Rectal smooth muscle tissue (tissue), 1 donor: ENCODE results near the gene RIC1.
"Not testable (repeated sequence)": the region's sequence is repeated elsewhere in the genome, so short reads cannot be mapped to it uniquely, and the experiment has no call there.

ENCODE experiments used
- H3K27ac ChIP-seq: one replicate; pipeline ENCODE4 v1.7.0; 2013; ENCODE audit warnings: low read depth, low read length, inconsistent platforms
- H3K27me3 ChIP-seq: one replicate; pipeline ENCODE4 v1.7.0; 2013; ENCODE audit warnings: low read length; ENCODE audit not compliant: control insufficient read depth, insufficient read depth
- H3K36me3 ChIP-seq: one replicate; pipeline ENCODE4 v1.7.0; 2013; ENCODE audit warnings: low read length; ENCODE audit not compliant: control insufficient read depth, insufficient read depth
- H3K4me1 ChIP-seq: one replicate; pipeline ENCODE4 v1.7.0; 2013; ENCODE audit warnings: low read length; ENCODE audit not compliant: control insufficient read depth, insufficient read depth
- H3K4me3 ChIP-seq: one replicate; pipeline ENCODE4 v1.7.0; 2013; ENCODE audit warnings: low read length
- H3K9ac ChIP-seq: one replicate; pipeline ENCODE4 v1.7.0; 2013; ENCODE audit warnings: low read length

Gene RIC1

GRCh38 chr9:5787220-5787619 is 158.3 kb downstream of the RIC1 start:
- H3K36me3 ChIP-seq = peaks cover 14% of the 10 kb centered on the region
- H3K9ac ChIP-seq = no peak overlapping the region
- no peaks in the 10 kb centered on the region for H3K4me1 ChIP-seq
- no peak overlapping the region for H3K27ac ChIP-seq
- no peaks in the 10 kb centered on the region for H3K27me3 ChIP-seq
- H3K4me3 ChIP-seq = no peak overlapping the region

GRCh38 chr9:5787759-5788302 is 158.9 kb downstream of the RIC1 start:
- Histone ChIP-seq H3K36me3 (peaks cover 14% of the 10 kb centered on the region), H3K9ac (no peak overlapping the region), H3K27ac (no peak overlapping the region)

GRCh38 chr9:5789489-5789888 is 160.6 kb downstream of the RIC1 start:
- H3K4me3 ChIP-seq = no peak overlapping the region
- H3K27me3 ChIP-seq = no peaks in the 10 kb centered on the region
- H3K4me1 ChIP-seq = no peaks in the 10 kb centered on the region
- H3K9ac ChIP-seq = no peak overlapping the region
- peaks cover 14% of the 10 kb centered on the region for H3K36me3 ChIP-seq
- no peak overlapping the region for H3K27ac ChIP-seq

More at GRCh38 chr9:5787759-5788302, 158.9 kb downstream of the RIC1 start:
- Histone ChIP-seq H3K4me1 (no peaks in the 10 kb centered on the region), H3K4me3 (no peak overlapping the region), H3K27me3 (no peaks in the 10 kb centered on the region)

- H3K9ac ChIP-seq = no peak overlapping the region
- H3K4me3 ChIP-seq = no peak overlapping the region
- H3K27me3 ChIP-seq = no peaks in the 10 kb centered on the region
- no peaks in the 10 kb centered on the region for H3K4me1 ChIP-seq
- H3K36me3 ChIP-seq = peaks cover 14% of the 10 kb centered on the region
- H3K27ac ChIP-seq = no peak overlapping the region
These were observed 162.0 kb downstream of the RIC1 start for GRCh38 chr9:5790923-5791322.

GRCh38 chr9:5791870-5792269 is 163.0 kb downstream of the RIC1 start:
- Histone ChIP-seq H3K27ac (no peak overlapping the region), H3K27me3 (no peaks in the 10 kb centered on the region), H3K9ac (no peak overlapping the region), H3K36me3 (peaks cover 8% of the 10 kb centered on the region), H3K4me3 (no peak overlapping the region), H3K4me1 (no peaks in the 10 kb centered on the region)

- no peaks in the 10 kb centered on the region for H3K4me1 ChIP-seq
- H3K9ac ChIP-seq = no peak overlapping the region
- H3K27me3 ChIP-seq = no peaks in the 10 kb centered on the region
- H3K36me3 ChIP-seq = peaks cover 3% of the 10 kb centered on the region
- H3K27ac ChIP-seq = no peak overlapping the region
- no peak overlapping the region for H3K4me3 ChIP-seq
These were observed 164.9 kb downstream of the RIC1 start for GRCh38 chr9:5793812-5794211.

GRCh38 chr9:5796298-5796697 is 167.4 kb downstream of the RIC1 start:
- H3K4me1 ChIP-seq = no peaks in the 10 kb centered on the region
- no peak overlapping the region for H3K27ac ChIP-seq
- H3K9ac ChIP-seq = no peak overlapping the region
- peaks cover 3% of the 10 kb centered on the region for H3K36me3 ChIP-seq
- H3K4me3 ChIP-seq = no peak overlapping the region
- no peaks in the 10 kb centered on the region for H3K27me3 ChIP-seq

GRCh38 chr9:5798581-5798980 is 169.7 kb downstream of the RIC1 start:
- Histone ChIP-seq H3K9ac (no peak overlapping the region), H3K4me1 (no peaks in the 10 kb centered on the region), H3K4me3 (no peak overlapping the region), H3K27me3 (no peaks in the 10 kb centered on the region), H3K36me3 (no peaks in the 10 kb centered on the region), H3K27ac (no peak overlapping the region)

GRCh38 chr9:5799314-5799713 is 170.4 kb downstream of the RIC1 start:
- peak overlapping the region; percentile 45 for H3K4me3 ChIP-seq
- H3K27ac ChIP-seq = no peak overlapping the region
- no peaks in the 10 kb centered on the region for H3K36me3 ChIP-seq
- H3K27me3 ChIP-seq = no peaks in the 10 kb centered on the region
- H3K4me1 ChIP-seq = no peaks in the 10 kb centered on the region
- H3K9ac ChIP-seq = no peak overlapping the region

- H3K27me3 ChIP-seq, H3K4me3 ChIP-seq, H3K4me1 ChIP-seq, H3K36me3 ChIP-seq, H3K27ac ChIP-seq, H3K9ac ChIP-seq: not testable (repeated sequence)
These were observed 171.5 kb downstream of the RIC1 start for GRCh38 chr9:5800378-5800777.

- Histone ChIP-seq H3K27ac (no peak overlapping the region), H3K27me3 (no peaks in the 10 kb centered on the region), H3K4me3 (no peak overlapping the region), H3K36me3 (no peaks in the 10 kb centered on the region), H3K9ac (no peak overlapping the region), H3K4me1 (no peaks in the 10 kb centered on the region)
These were observed 172.2 kb downstream of the RIC1 start for GRCh38 chr9:5800969-5801738.

GRCh38 chr9:5801739-5802113 is 172.8 kb downstream of the RIC1 start:
- Histone ChIP-seq H3K27me3 (no peaks in the 10 kb centered on the region), H3K27ac (no peak overlapping the region), H3K4me3 (no peak overlapping the region), H3K9ac (no peak overlapping the region), H3K36me3 (no peaks in the 10 kb centered on the region), H3K4me1 (no peaks in the 10 kb centered on the region)

GRCh38 chr9:5805478-5805877 is 176.6 kb downstream of the RIC1 start:
- no peak overlapping the region for H3K27ac ChIP-seq
- peaks cover 3% of the 10 kb centered on the region for H3K36me3 ChIP-seq
- H3K4me1 ChIP-seq = no peaks in the 10 kb centered on the region
- no peaks in the 10 kb centered on the region for H3K27me3 ChIP-seq
- H3K4me3 ChIP-seq = no peak overlapping the region
- H3K9ac ChIP-seq = no peak overlapping the region
